Measurements from ENCODE around the gene PCGF2. TPM values are rescaled to one million over a fixed set of nuclear protein-coding genes. Genes with fewer than 3 reads are reported as not detected.

Gene PCGF2
- total and polyA plus RNA-seq, 9 of the 15 experiments (the other 6 are each of a cell fraction or from before 2014, with no cell fraction given), result 1.3 to 33.4 (median 7.0) TPM

- peak; percentile 91 for TF ChIP-seq EGR1 (conservative IDR thresholded peaks at IDR 0.05)
- no peak for TF ChIP-seq KLF6 (CRISPR knock-in tag; IDR thresholded peaks at IDR 0.05; ENCODE audit: borderline replicate concordance)
- TF ChIP-seq SNRNP70 (optimal IDR thresholded peaks at IDR 0.05; ENCODE audit: low read depth, low read length), result no peak
- TF ChIP-seq GTF2B (IDR thresholded peaks at IDR 0.05; ENCODE audit: extremely low read depth, insufficient read length), result no peak
- no peak for TF ChIP-seq ZBTB34 (CRISPR knock-in tag; IDR thresholded peaks at IDR 0.05)
- peak; percentile 96 for TF ChIP-seq RBFOX2 (IDR thresholded peaks at IDR 0.05; ENCODE audit: low read depth, low read length)
- TF ChIP-seq TEAD4 (IDR thresholded peaks at IDR 0.05; ENCODE audit: low read length), result peak; percentile 11
- TF ChIP-seq TEAD4 (CRISPR knock-in tag; IDR thresholded peaks at IDR 0.05; ENCODE audit: borderline replicate concordance), result no peak
- 0 out of 4 replicates have a peak, but pooled peaks of 1 of the 2 experiments have one; percentile 6 for TF ChIP-seq ARNT (IDR thresholded peaks at IDR 0.05)
- TF ChIP-seq GABPA (tag; conservative IDR thresholded peaks at IDR 0.05; ENCODE audit: low read depth), result peak; percentile 82
- peak; percentile 10 to 78; a peak in 2 of 4 replicates for TF ChIP-seq ETV6 (IDR thresholded peaks at IDR 0.05; ENCODE audit: borderline replicate concordance in 1 of 2, low read depth in 2 of 2, low read length in 1 of 2)
- no peak for TF ChIP-seq ETV6 (CRISPR knock-in tag; IDR thresholded peaks at IDR 0.05; ENCODE audit: borderline replicate concordance)
- TF ChIP-seq YY1 (IDR thresholded peaks at IDR 0.05; ENCODE audit: borderline replicate concordance in 1 of 3, control insufficient read depth in 1 of 3, extremely low read depth in 1 of 3, insufficient read depth in 3 of 3, insufficient read length in 1 of 3, insufficient replicate concordance in 2 of 3, low read depth in 1 of 3, low read length in 2 of 3), result peak in 2 of 3 experiments; percentile 34 to 52
- TF ChIP-seq ZNF584 (CRISPR knock-in tag; IDR thresholded peaks at IDR 0.05; ENCODE audit: low read depth), result no peak
- peak; percentile 94 for TF ChIP-seq ETV1 (tag; conservative IDR thresholded peaks at IDR 0.05; ENCODE audit: low read depth)
- TF ChIP-seq ZBTB5 (IDR thresholded peaks at IDR 0.05), result no peak
- TF ChIP-seq ZFP1 (CRISPR knock-in tag; IDR thresholded peaks at IDR 0.05), result no peak
- peak in 1 of 3 experiments; percentile 14; a peak in 1 of 6 replicates for TF ChIP-seq CTCF (IDR thresholded peaks at IDR 0.05 in 2 of 3, conservative IDR thresholded peaks at IDR 0.05 in 1 of 3; ENCODE audit: insufficient read depth in 2 of 3, low read depth in 1 of 3, low read length in 3 of 3)
- peak; percentile 60; the same call in 1 of the 2 replicates for TF ChIP-seq MBD2 (IDR thresholded peaks at IDR 0.05; ENCODE audit: borderline replicate concordance, low read depth)
Observed at GRCh38 chr17:38749223-38750043, 1.3 kb upstream of the PCGF2 start (continued).

Data from K562 (cell line).